ENCODE measurements around the gene USP34.
A peak's percentile ranks its signal among the peaks of the same experiment; 100 is the strongest.
"Not testable (repeated sequence)": the region's sequence is repeated elsewhere in the genome, so short reads cannot be mapped to it uniquely, and the experiment has no call there.

Gene USP34

DNA sequence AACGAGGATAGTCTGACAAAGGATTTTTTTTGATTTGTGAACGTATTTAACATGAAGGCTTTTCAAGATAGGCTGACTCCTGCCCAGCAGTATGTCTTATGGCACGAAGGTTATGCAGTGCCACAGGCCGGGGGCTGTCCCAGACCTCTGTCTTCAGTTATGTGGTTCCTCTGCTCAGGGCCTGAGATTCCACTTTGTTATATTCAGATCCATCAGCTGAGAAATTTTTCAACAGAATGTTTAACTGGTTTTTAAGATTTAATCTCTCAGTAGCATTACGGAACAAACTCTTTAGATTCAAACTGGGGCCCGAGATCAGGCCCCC lies 288.9 kb downstream of the USP34 start:
- DNase-seq (ENCODE audit: low spot score) = no peak

DNA sequence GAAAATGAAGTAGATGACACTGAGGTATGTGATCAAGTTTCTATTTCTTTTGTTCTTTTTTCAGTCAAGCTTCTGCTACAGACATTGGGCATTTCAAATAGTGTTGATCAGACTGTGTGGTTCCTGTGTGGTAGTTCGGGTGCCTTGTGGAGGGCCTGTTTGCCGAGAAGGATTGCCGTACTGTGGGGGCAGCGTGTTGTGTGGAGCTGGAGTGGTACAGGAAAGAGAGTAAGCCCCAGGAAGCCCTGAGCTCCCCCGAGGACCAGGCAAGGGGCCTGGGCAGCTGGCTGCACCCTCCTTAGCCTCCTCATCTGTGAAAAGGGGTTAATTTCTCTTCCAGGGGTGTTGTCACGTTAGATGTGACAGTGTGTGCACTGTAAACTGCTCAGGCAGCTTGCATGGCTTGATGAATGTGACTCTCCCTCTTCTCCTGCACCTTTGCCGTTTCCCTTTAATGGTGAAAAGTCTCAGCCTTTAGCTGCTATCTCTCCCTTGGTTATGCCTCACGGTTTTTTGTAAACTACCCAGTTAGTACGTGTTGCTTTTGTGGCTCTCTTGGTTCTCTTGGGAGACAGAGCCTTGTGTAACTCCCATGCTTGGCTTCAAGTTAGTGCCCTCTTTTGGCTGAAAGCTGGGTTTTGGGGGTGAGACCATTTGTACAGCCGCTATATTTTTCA lies 289.4 kb downstream of the USP34 start:
- no peak for DNase-seq (ENCODE audit: low spot score)

DNA sequence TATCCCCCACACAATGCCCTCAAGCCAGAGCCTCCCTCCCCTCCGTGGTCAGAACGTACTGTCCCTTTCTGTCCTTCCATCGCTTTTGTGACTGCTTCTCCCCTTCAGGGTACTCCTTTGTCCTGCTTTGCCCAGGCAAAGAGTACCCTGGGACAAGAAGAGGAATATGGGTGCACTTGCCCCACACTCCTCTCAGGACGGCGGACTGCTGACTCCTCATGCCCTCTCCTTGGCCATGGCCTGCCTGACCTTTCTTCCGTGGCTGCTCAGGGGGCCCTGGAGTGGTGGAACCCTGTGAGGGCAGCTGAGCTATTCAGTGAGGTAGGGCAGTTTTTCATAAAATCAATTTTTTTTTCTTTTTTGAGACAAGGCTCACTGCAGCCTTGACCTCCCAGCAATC lies 290.2 kb downstream of the USP34 start:
- DNase-seq (ENCODE audit: low spot score) = no peak

DNA sequence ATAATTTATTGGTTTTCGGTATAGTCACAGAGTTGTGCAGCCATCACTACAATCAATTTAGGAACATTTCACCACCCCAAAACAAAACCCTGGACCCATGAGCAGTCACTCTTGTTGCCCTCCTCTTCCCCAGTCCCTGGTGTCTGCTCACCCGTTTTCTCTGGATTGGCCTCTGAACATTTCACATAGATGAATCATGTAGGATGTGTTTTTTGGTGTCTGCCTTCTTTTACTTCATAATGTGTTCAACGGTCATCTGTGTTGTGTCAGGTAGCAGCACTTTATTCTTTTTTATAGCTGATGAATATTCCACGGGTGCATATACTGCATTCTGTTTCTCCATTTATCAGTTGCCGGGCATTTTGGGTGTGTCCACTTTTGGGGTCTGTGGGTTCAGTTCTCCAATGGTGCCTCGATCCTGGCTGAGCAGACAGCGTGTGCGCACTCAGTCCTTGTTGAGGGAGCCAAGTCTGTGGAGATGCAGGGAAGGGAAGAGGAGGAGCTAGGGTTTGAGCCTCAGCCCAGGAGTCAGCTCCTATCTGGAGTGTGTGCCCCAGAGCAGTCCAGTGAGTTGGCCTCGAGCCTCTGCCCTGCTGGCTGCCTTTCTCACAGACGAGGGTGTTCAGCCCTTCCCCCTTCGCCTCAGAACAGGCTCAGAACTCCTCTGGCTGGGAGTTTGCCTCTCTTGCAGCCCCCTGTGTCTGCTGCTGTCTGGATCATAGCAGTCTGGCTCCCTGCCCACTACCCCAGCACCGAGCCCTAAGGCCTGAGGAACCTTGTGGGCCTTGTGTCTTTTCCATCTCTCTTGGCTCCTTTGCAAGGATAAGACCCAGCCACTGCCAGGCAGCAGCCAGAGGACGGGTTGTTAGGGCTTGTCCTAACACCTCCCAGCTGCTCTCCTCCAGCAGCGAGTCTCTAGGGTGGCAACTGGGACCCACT lies 290.9 kb downstream of the USP34 start:
- no peak for DNase-seq (ENCODE audit: low spot score)

DNA sequence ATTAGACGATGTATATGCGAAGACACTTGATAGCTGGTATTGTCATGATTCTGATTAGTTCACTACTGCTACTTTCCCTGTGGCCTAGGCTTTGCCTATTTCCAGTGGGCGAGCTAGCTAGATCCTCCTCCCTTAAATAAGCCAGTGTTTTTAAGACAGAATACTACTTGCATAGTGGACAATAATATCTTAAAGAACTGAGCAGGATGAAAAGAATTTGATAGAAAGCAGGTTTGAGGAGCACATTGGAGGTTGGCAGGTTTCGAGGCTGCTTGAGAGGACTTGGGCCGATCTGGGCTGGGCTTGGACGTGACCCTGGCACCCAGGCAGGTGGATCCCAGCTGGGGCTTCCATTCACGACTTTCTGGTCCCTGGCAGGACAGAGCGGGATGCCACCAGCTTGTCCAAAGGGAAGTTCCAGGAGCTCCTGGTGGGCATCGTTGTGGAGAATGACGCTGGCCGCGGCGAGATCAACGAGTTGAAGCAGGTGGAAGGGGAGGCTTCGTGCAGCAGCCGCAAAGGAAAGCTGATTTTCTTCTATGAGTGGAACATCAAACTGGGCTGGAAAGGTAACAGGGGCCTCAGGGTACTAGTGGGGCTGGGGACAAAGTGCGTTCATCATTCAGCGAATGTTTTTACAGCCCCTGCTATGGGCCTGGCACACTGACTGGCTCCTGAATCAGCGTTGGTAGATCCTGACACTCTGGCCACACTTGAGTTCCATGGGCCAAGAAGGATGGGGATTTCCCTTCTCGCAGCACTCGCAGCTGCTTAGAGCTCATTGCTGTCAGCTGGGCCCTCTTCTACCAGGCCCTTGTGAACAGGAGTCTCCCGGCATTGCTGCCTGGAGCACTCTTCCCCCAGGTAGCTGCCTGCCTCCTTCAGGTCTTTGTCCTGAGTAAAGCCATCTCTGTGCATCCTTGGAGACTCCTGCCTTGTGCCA lies 292.0 kb downstream of the USP34 start:
- DNase-seq (ENCODE audit: low spot score) = peak; percentile 25

DNA sequence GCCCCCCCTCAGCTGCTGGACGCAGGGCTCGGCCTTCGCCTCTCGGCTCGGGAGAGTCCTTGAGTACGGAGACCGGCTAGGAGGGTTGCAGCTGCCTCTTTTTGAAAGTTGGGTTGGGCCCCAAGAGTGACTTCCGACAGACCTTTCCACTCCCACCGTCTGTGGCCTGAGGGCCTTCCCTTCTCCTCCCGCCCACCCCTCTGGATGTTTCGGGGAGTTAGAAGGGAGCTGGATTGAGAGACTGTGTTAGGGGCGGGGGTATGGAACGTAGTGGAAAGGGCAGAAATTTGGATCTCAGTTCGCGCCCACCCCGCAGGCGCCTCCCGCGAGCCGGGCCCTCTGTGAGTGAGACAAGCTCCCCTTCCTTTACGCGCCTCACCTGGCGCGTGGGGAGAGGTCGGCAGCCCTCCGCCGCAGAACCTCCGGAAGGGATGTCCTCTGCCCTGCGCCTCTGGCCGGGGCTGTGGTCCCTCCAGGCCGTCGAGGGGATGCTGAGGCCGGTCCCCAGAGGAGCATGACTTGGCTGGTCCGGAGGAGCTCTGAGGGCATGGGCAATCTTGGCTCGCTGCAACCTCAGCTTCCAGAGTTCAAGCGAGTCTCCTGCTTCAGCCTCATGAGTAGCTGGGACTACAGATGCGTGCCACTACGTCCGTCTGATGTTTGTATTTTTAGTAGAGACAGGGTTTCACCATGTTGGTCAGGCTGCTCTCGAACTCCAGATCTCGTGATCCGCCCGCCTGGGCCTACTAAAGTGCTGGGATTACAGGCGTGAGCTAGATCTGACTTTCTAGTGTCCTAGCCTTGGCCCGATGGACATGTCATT lies 292.9 kb downstream of the USP34 start:
- DNase-seq (ENCODE audit: low spot score) = peak; percentile 21

DNA sequence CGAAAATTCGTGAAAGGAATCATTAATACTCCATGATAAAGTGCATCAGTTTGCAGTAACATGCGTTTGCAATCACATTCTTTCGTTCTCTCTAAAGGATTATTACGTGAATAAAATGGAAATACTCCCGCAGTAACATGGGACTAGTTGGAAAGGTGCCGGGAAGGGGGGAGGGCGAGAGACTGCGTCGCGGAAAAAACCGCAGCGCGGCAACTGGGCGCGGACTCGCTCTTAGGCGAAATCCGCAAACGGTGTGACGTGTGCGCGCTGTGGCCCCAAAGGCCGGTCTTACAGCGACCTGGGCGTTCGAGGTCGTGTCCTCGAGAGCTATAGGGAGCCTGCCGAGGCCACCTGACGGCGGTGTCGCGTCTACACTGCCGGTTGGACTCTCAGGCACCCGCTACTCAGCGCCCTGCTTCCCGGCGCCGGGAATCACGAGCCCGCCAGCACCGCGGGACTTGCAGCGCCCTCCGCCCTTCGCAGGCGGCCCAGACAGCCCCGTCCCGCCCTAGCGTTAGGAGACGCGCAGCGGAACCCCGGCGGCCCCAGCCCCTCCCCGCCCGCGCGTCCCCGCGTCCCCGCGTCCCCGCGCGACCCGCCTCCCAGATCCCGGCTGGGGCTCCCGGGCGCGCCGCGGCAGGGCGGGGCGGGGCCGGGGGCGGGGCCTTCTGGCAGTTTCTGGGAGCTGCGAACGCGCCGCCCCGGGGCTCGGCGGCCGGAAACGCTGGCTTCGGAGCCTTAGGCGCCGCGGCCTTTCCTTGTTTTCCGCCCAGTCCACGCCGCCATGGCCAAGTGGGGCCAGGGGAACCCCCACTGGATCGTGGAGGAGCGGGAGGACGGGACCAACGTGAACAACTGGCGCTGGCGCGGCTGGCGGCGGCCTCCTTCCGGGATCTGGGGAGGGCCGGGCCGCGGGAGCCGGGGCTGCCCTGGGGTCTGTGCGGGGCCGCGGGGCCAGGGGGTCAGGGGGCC lies 293.8 kb downstream of the USP34 start:
- DNase-seq (ENCODE audit: low spot score) = peak; percentile 93

DNA sequence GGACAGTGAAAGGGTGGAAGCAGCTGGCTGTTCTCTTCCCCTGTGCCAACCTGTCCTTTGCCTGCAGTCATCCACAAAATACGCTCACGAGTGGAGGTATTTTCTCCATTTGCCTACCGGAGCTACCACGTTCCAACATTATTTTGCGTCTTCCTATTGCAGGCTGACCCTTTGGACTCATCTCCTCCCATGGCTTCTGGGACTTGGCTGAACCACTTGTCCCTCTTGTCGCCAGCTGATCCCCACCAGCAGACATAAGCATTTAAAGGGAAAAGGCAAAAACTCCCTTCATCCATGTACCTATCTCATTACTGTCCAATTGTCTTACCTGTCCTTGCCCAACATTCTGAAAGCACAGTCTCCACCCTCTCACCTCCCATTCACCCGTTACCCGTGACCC lies 295.9 kb downstream of the USP34 start:
- no peak for DNase-seq (ENCODE audit: low spot score)

DNA sequence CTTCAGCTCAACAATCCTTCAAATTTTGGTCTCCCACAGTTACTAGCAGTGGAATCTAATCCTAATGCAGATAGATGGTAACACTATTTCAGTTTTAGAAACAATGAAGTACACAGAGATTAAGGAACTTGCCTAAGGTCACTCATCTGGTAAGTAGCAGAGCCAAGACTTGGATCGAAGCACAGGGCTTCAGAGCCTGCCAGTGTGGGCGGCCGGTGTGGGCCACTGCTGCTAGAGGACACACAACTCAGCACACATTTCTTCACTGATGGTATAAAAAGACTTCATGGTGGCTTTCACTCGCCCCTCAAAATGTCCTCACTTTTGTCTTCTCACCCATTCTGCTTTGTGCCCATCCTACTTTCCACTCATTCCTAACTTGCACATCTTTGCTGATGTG lies 297.8 kb downstream of the USP34 start:
- DNase-seq (ENCODE audit: low spot score) = no peak

DNA sequence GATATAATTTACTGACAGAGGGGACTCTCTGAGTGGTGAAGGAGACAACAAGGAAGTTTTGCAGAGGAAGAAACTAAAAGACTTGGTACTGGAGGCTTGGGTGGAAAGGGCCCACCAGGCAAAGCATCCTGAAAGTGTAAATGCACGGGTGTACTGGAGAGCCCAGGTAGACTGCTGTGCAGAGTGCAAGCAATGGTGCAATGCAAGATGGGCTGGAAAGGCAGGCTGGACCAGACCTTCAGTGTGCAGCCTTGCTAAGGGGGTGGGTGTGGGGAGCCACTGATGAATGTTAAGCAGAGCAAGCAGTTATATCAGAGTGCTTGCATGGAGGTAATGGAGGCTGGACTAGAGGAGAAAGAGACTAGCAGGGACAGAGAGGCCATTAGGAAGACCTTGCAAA lies 298.2 kb downstream of the USP34 start:
- DNase-seq (ENCODE audit: low spot score) = no peak

DNA sequence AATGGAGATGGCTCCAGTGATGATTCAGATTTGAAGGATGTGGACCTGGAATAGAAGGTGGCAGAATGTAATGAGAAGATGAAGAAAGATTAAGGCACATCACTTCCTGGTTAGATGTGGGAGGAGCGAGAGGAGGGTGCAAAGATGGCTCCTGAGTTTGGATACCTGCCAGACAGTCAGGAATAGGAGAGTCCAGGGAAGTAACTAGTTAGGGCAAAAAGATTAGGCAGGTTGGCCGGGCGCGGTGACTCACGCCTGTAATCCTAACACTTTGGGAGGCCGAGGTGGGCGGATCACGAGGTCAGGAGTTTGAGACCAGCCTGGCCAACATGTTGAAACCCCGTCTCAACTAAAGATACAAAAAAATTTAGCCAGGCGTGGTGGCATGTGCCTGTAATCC lies 303.3 kb downstream of the USP34 start:
- no peak for DNase-seq (ENCODE audit: low spot score)

DNA sequence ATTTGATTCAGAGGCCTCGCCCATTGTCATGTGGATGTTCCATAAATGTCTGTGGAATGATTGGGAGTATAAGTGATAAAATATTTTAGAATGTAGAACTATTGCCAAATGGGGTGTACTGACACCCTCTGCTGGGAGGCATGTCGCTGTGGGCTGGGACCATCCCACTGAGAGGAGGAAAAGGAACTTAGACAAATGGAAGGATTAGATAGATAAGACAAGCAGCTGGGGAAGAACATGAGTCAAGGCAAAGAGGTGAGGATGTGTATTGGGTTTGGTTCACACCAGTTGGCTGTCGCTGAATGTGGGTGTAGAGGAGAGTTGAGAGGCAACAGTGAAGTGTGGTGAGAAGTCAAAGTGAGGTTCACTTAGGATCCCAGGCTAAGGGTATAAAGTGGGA lies 304.9 kb downstream of the USP34 start:
- no peak for DNase-seq (ENCODE audit: low spot score)

DNA sequence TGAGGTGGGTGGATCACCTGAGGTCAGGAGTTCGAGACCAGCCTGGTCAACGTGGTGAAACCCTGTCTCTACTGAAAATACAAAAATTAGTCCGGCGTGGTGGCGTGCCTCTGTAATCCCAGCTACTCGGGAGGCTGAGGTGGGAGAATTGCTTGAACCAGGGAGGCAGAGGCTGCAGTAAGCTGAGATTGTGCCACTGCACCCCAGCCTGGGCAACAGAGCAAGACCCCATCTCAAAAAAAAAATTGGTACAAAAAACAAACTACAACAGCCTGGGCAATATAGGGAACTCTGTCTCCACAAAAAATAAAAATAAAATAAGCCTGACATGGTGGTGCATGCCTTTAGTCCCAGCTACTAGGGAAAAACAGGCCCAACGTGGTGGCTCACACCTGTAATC lies 305.8 kb downstream of the USP34 start:
- not testable (repeated sequence) for DNase-seq (ENCODE audit: low spot score)

DNA sequence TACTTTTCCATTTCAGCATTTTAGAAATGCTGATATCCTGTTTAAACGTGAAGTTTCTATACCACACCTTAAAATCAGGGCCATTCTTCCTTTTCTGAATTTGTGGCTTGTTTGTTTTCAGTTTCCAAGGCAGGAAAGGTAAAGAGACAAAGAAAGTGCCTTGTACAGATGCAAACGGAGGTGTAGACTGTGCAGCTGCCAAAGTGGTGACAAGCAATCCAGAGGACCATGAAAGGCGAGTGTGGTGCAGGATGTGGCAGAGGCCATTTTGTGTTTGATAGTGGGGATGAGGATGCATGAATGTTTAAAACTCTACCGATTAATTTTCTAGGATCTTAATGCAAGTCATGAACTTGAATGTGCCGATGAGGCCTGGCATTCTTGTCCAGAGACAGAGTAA lies 308.2 kb downstream of the USP34 start:
- DNase-seq (ENCODE audit: low spot score) = no peak

DNA sequence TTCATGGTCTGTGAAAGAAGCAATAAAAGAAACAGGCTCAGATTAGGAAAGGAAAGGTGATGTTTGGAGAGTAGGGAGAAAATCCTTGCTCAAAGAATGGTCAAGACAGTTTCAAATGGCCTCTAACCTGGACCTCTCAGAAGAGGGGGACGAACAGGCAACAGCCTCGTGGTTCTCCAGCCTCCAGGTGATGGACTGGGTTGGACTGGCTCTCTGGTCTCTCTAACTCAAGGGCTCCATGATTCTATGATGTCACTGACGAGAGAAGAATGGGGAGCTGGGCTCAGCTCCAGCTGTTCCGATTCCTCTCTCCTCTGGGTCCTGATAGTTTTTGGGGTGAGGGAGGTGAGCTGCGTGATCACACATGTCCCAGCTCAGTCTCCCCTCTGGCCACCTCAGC lies 309.0 kb downstream of the USP34 start, which contains the start of gene C2orf74:
TSS of gene C2orf74 (plus strand) at position 301 of the 400 bp plus-strand sequence. CDS start 327 bp downstream, outside the sequence.
- no peak for DNase-seq (ENCODE audit: low spot score)

DNA sequence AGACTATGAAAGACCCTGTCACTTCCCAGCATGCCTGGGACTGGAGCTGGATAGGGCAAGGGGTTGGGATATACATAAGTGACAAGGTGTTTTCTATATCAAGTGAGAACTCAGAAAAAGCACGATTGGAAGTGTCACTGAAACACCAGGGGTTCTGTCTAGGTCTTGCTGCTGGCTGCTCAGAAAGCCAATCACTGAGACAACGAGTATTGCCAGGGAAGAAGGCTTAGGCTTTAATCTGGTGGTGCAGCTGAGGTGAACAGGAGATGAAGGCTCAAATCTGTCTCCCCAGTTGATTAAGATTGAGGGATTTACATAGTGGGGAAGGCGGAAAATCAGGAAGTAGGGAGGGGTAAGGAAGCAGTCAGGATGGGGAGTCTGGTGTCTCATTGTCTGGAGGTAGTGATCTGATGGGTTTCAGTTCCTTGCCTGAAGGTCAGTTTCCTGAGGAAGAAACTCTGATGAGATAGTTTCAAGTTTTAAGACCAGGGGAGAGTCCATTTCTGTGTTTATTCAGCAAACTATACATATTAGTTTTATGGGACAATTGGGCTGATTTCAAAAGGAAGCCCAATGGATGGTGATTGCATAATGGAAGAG lies 312.4 kb downstream of the USP34 start:
- no peak for DNase-seq (ENCODE audit: low spot score)

DNA sequence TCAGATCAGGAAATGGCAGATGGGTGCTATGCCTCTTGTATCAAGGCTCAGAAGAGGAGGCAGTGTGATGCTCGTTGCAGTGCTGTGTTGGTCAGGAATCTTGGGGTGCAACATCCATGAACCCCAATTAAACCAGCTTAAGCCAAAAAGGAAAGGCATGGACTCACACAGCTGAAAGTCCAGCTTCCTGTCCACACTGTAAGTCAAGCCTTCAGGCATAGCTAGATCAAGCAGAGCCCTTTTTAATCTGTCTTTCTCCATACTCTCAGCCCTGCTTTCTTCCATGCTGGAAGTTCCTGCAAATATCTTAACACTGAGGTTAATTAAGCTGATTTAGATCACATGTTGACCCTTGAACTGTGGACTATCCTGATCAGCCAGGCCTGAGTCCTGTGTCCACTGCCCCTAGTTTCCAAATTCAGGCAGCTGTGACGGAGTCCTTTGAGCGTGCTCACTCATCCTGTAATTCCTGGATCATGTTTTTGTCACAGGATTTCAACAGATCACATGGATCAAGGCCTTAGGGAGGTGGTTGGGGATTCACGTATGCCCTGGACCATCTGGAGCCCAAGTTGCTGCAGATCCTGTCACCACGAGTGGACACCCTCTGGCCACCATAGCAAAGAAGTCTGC lies 313.4 kb downstream of the USP34 start:
- DNase-seq (ENCODE audit: low spot score) = no peak

DNA sequence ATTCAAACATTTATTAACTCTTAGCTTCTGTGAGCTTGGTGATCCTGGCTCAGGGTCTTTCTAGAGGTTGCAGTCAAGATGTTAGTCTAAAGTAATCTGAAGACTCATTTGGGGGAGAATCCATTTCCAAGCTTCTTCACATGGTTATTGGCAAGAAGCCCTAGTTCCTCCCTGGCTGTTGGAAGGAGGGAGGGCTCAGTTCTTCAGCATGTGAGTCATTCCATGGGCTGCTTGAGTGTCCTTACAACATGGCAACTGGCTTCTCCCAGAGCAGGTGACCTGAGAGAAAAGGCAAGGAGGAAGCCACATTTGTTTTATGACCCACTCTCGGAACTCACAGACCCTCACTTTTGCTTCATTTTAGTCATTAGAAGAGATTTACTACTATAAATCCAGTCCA lies 319.5 kb downstream of the USP34 start:
- DNase-seq (ENCODE audit: low spot score) = no peak

DNA sequence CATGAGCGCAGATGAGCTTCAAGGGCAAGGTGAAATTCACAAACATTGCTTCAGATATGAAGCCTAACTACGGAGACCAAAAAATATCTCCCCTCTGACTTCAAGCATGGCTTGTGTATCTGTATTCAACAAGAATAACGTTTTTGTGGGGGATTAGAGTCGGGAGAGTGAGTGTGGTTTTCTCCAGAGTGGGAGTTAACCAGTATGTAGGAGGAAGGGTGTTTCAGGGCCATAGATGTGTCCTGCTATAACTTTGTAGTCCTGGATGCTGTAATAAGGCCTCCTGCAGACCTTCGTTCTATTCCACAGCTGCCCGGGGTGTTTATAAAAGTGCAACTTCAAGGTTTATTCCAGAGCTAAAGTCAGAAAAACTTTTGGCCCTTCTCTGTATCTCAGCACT lies 321.8 kb downstream of the USP34 start:
- no peak for DNase-seq (ENCODE audit: low spot score)

Measured in activated CD4-positive, alpha-beta T cell treated with anti-CD3 and anti-CD28 coated beads, Interleukin-2, Interleukin-4, amounts not matched to agents 100 ng/mL and 50 ng/mL, durations not matched to agents 16 hours and 8 hours (primary cell).